Measurements from ENCODE around the gene RETN.

Gene RETN

DNA sequence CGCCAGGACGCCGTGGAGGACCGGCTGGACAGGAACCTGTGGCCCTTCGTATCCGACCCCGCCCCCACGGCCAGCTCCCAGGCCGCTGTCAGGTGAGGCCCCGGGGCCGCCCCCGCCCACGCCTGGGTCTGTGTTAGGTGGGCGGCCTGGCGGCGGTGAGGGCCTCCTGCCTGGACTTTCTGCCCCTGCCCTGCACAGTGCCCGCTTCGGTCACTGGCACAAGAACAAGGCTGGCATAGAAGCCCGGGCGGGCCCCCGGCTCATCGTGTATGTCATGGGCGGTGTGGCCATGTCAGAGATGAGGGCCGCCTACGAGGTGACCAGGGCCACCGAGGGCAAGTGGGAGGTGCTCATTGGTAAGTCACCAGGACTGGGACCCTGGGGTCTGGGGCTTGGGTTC lies 21.7 kb upstream of the RETN start:
- TF ChIP-seq TAF1 (IDR thresholded peaks at IDR 0.05; ENCODE audit: borderline replicate concordance, insufficient read depth, low read length) (no peak), FOXP2 (optimal IDR thresholded peaks at IDR 0.05; ENCODE audit: borderline replicate concordance, extremely low read depth, extremely low read length, insufficient read depth) (no peak), SIN3A (IDR thresholded peaks at IDR 0.05; ENCODE audit: borderline replicate concordance, insufficient read depth, low read length) (no peak), POLR2AphosphoS5 (IDR thresholded peaks at IDR 0.05; ENCODE audit: low read depth, low read length) (no peak)
- TF ChIP-seq, protein P1, sequence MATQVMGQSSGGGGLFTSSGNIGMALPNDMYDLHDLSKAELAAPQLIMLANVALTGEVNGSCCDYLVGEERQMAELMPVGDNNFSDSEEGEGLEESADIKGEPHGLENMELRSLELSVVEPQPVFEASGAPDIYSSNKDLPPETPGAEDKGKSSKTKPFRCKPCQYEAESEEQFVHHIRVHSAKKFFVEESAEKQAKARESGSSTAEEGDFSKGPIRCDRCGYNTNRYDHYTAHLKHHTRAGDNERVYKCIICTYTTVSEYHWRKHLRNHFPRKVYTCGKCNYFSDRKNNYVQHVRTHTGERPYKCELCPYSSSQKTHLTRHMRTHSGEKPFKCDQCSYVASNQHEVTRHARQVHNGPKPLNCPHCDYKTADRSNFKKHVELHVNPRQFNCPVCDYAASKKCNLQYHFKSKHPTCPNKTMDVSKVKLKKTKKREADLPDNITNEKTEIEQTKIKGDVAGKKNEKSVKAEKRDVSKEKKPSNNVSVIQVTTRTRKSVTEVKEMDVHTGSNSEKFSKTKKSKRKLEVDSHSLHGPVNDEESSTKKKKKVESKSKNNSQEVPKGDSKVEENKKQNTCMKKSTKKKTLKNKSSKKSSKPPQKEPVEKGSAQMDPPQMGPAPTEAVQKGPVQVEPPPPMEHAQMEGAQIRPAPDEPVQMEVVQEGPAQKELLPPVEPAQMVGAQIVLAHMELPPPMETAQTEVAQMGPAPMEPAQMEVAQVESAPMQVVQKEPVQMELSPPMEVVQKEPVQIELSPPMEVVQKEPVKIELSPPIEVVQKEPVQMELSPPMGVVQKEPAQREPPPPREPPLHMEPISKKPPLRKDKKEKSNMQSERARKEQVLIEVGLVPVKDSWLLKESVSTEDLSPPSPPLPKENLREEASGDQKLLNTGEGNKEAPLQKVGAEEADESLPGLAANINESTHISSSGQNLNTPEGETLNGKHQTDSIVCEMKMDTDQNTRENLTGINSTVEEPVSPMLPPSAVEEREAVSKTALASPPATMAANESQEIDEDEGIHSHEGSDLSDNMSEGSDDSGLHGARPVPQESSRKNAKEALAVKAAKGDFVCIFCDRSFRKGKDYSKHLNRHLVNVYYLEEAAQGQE (IDR thresholded peaks at IDR 0.05; ENCODE audit: insufficient read depth in 1 of 2, low read depth in 2 of 2, low read length in 2 of 2): no peak

DNA sequence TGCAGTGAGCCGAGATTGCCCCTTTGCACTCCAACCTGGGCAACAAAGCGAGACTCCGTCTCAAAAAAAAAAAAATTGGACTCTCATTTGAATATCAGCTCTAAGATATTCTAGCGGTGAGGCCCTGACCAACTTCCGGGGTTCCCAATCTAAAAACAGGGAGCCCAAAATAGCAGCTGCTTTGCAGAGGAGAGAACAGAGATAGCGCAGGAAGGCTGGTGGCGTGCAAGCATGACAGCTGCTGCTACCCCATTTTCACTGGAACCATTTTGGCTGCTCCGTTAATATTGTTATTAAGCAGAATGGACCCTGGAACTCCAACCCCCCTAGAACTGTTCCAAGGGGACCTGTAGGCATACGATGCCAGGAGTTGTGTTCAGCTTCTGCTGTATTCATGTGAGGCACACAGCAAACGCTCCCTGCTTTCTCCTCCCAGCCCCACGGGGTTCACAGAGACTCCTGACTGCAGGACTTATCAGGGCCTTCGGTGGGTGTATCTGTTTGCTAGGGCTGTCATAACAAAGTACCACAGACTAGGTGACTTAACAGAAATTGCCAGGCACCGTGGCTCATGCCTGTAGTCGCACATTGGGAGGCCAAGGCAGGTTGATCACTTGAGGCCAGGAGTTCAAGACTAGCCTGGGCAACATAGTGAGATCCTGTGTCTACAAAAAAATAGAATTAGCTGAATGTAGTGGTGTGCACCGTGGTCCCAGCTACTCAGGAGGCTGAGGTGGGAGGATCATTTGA lies 20.4 kb upstream of the RETN start:
- no peak for TF ChIP-seq SIN3A (IDR thresholded peaks at IDR 0.05; ENCODE audit: borderline replicate concordance, insufficient read depth, low read length)
- no peak for TF ChIP-seq FOXP2 (optimal IDR thresholded peaks at IDR 0.05; ENCODE audit: borderline replicate concordance, extremely low read depth, extremely low read length, insufficient read depth)
- no peak for TF ChIP-seq POLR2AphosphoS5 (IDR thresholded peaks at IDR 0.05; ENCODE audit: low read depth, low read length)
- TF ChIP-seq, protein P1 (IDR thresholded peaks at IDR 0.05; ENCODE audit: insufficient read depth in 1 of 2, low read depth in 2 of 2, low read length in 2 of 2): no peak
- TF ChIP-seq TAF1 (IDR thresholded peaks at IDR 0.05; ENCODE audit: borderline replicate concordance, insufficient read depth, low read length): no peak

DNA sequence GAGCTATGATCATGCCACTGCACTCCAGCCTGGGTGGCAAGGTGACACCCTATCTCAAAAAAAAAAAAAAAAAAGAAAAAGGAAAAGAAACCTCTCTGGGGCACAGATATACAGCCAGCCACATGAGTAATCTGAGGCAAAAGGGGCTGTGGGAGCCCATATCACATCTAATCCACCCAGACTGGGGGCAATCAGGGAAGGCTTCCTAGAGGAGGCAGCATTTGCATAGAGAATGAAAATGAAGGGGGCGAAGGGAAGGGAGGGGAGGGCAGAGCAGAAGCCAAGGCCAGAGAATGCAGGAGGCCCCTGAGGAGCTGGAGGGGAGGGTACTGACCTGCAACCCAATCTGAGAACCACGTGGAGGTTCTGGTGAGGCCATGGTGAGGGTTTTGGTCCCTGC lies 18.7 kb upstream of the RETN start:
- TF ChIP-seq SIN3A (IDR thresholded peaks at IDR 0.05; ENCODE audit: borderline replicate concordance, insufficient read depth, low read length): no peak
- TF ChIP-seq TAF1 (IDR thresholded peaks at IDR 0.05; ENCODE audit: borderline replicate concordance, insufficient read depth, low read length): no peak
- TF ChIP-seq POLR2AphosphoS5 (IDR thresholded peaks at IDR 0.05; ENCODE audit: low read depth, low read length): no peak
- TF ChIP-seq, protein P1 (IDR thresholded peaks at IDR 0.05; ENCODE audit: insufficient read depth in 1 of 2, low read depth in 2 of 2, low read length in 2 of 2): no peak
- no peak for TF ChIP-seq FOXP2 (optimal IDR thresholded peaks at IDR 0.05; ENCODE audit: borderline replicate concordance, extremely low read depth, extremely low read length, insufficient read depth)

DNA sequence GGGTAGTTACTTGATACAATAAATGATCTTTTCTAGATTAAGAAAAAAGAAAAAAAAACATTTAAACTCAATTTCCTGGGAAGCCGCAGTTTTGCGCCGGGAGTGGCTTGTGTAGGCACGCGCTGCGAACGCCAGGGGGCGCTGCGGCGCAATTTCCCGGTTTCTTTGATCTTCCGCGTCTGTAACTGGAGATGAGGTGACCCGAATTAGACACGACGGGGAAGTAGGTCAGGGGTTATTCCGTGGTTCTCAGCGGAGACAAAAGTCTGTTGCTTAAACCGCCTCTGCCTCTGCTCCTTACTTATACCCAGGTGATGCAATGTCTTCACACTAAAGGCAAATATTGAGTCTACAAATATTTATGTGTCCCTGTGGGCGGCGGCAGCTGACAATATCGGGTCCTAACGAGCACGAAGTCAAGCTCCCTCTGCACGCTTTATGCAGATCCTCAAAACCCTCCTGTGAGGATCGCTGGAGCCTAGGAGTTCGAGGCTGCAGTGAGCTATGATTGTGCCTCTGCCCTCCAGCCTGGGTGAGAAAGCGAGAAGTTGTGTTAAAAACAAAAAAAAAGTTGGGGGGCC lies 16.7 kb upstream of the RETN start:
- TF ChIP-seq POLR2AphosphoS5 (IDR thresholded peaks at IDR 0.05; ENCODE audit: low read depth, low read length) (no peak), TAF1 (IDR thresholded peaks at IDR 0.05; ENCODE audit: borderline replicate concordance, insufficient read depth, low read length) (no peak), FOXP2 (optimal IDR thresholded peaks at IDR 0.05; ENCODE audit: borderline replicate concordance, extremely low read depth, extremely low read length, insufficient read depth) (no peak), SIN3A (IDR thresholded peaks at IDR 0.05; ENCODE audit: borderline replicate concordance, insufficient read depth, low read length) (no peak)
- TF ChIP-seq, protein P1 (IDR thresholded peaks at IDR 0.05; ENCODE audit: insufficient read depth in 1 of 2, low read depth in 2 of 2, low read length in 2 of 2): no peak
